ENCODE data around the gene NRDE2.

Gene NRDE2

DNA sequence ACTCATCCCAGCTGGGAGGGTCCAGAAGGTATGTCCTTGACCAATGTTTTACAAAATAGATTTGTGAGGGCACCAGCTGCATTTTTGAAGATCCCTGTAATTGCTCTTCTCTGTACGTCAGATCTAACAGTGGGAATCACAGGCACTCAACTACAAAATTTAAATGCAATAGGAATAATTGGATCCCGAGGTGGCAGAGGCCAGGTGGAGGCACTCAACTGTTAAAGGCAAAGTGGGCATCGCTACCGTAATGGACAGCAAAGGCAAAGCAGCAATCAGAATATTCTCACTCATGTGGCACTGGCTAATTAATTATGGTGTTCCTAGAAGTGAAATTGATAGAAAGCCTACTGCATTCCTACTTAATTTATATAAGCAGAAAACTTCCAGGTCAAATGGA, 103.3 kb downstream of the NRDE2 start:
- ChIA-PET POLR2A (no interaction called here), CTCF (no interaction called here)
- no peak for DNase-seq (ENCODE audit: low read depth, low spot score)
- no peak overlapping the region for H3K4me3 ChIP-seq (ENCODE audit: low read depth, low read length)
- TF ChIP-seq, protein P1, sequence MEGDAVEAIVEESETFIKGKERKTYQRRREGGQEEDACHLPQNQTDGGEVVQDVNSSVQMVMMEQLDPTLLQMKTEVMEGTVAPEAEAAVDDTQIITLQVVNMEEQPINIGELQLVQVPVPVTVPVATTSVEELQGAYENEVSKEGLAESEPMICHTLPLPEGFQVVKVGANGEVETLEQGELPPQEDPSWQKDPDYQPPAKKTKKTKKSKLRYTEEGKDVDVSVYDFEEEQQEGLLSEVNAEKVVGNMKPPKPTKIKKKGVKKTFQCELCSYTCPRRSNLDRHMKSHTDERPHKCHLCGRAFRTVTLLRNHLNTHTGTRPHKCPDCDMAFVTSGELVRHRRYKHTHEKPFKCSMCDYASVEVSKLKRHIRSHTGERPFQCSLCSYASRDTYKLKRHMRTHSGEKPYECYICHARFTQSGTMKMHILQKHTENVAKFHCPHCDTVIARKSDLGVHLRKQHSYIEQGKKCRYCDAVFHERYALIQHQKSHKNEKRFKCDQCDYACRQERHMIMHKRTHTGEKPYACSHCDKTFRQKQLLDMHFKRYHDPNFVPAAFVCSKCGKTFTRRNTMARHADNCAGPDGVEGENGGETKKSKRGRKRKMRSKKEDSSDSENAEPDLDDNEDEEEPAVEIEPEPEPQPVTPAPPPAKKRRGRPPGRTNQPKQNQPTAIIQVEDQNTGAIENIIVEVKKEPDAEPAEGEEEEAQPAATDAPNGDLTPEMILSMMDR (IDR thresholded peaks at IDR 0.05; ENCODE audit: insufficient read depth, low read length, missing control alignments), result no peak
